A204.1 (cell line): ENCODE results near the gene POLR1C.
"Not testable (repeated sequence)": the region's sequence is repeated elsewhere in the genome, so short reads cannot be mapped to it uniquely, and the experiment has no call there.

Source experiments
- FAIRE-seq: peaks from 2 replicates; lab custom pipeline; 2012; peaks lifted over from hg19 to GRCh38; lab: Jason Lieb, UNC

POLR1C gene

DNA sequence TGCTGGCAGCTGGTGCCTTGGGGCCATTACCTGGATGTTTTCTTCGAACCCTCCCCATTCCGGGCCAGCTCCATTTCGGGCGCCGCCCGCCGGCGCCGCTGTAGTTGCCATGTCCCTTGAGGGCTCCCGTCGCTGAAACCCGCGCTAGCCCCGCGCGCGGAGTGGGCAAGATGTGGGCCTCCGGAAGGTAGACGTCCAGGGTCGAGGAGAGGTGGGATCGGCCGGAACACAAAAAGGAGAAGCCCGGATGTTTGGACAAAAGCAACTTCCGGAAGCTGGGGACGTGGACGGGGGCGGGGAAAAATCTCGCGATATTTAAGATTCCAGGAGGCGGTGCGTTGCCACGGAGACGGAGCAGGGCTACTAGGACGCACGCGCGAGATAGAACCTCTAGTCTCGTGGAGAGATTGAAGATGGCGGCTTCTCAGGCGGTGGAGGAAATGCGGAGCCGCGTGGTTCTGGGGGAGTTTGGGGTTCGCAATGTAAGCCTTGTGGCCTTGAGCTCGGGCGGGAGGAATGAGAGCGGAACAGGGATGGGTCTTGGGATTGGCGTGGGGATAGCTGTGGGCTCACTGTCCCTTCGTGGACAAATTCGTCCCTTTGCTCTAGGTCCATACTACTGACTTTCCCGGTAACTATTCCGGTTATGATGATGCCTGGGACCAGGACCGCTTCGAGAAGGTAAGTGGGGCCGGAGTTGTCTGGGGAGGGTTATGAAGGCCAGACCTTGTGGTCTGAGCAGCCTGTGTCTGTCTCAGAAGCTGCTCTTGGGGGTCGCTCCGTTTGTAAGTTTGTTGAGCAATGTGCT lies at the start of gene POLR1C, which contains the start of gene YIPF3:
Gene POLR1C, plus strand, starts transcription at position 393 of the 808 bp plus-strand sequence. Its CDS starts 21 bp downstream, at position 414.
Gene YIPF3, minus strand, starts transcription at position 230 of the 808 bp plus-strand sequence. Its CDS starts 119 bp downstream, at position 111.
- FAIRE-seq, result peak; percentile 89

GRCh38 chr6:43467265-43467664 lies 49.6 kb upstream of the POLR1C start:
- FAIRE-seq, result not testable (repeated sequence)

DNA sequence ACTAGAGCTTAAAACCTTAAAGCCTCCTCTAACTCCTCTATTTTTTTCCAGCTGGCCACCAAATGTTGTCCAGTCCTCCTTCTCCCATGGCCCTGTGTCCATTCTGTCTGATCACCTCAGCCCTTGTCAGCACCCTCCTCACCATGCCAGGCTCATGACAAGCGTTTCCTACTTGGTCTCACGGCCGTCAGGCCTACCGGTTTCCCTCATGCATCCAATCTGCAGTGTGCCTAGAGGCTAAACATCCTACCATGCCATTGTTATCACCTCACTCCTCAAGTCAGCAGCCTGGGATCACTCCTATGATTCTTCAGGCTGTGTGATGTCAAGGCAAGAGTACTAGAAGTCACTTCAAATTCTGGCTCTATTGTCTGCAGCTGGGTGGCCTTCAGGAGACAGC lies 49.1 kb upstream of the POLR1C start:
- FAIRE-seq, result no peak

- no peak for FAIRE-seq
Observed at GRCh38 chr6:43468240-43468639, 48.6 kb upstream of the POLR1C start.

GRCh38 chr6:43468748-43469681 lies 47.9 kb upstream of the POLR1C start:
- no peak for FAIRE-seq

GRCh38 chr6:43469947-43470346 lies 46.9 kb upstream of the POLR1C start:
- no peak for FAIRE-seq

DNA sequence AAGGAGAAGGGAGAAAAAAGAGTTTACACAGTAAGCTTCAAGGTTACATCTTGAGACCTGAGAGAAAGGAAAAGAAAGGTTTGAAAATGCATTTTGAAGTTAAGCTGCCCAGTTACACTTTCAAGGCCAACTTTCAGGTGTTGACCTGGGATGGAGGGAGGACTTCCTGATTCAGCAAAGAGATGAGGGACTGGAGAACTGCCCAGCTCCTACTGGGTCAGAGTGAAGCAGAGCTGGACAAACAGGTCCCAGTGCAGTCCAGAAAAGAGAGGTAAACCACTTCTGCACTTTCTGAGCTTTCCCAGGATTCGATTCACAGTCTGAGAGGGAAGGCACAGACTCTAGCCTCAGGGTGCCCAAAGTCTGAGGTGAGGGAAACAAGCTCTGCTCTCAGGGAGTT lies 45.5 kb upstream of the POLR1C start:
- FAIRE-seq, result no peak

DNA sequence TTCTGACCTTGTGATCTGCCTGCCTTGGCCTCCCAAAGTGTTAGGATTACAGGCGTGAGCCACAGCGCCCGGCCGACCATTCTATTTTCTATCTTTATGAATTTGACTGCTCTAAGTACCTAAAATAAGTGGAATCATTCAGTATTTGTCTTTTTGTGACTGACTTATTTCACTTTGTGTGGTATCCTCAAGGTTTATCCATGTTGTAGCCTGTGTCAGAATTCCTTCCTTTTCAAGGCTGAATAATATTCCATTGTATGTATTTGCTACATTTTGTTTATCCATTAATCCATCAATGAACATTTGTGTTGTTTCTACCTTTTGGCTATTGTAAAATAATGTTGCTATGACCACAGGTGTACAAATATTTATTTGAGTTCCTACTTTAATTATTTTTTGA lies 44.4 kb upstream of the POLR1C start:
- no peak for FAIRE-seq

GRCh38 chr6:43475516-43475915 lies 41.4 kb upstream of the POLR1C start:
- FAIRE-seq, result no peak

DNA sequence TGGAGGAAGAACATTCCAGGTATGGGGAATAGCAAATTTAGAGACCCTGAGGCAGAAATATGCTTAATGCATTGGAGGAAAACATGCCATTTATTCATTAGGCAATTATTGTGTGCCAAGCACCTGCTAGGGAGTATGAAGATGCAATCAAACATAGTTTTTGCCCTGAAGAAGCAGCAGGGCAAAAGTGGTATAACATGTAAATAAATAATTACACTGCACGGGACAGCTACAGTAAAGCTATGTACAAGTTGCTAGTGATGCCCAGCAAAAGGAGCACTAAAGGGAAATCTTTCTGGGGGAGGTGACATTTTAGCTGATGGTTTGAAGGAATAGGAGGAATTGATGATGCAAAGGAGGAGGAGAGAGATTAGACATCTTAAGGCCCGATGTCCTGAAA lies 40.1 kb upstream of the POLR1C start:
- FAIRE-seq, result no peak

DNA sequence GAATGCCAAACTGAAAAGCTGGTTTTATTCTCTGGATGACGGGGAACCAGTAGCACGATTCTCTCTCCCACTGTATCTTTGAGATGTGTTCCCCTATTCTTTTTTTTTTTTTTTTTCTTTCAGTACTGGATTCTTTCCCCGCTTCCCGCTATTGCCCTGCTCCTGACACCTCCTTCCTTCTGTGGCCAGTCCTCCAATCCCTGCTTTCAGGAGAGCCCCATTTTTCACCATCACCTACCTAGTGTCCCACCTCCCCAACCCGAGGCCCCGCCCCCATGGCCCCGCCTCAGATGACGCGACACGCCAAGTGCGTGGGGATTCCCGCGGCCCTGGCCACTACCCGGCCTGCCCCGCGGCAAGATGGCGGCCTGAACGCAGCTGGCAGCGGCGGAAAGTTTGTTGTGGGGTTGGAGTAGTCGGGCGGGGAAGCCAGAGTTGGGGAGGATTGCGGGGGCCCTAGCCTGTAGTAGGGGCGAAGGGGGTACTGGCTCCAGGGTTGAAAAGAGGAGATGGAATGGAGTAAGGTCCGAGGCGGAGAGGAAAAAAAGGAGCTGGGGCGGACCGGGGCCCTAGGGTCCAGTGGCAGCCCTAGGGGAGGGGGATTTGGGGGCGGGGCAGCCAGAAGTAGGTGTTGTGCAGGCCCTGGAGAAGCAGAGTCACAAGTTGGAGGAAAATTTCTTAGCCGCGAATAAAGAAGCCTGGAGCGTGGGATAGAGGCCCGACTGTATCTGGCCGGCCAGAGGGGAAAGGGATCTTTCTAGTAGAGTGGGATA lies 39.5 kb upstream of the POLR1C start, which contains the start of gene TJAP1:
Gene TJAP1, plus strand, starts transcription at position 336 of the 773 bp plus-strand sequence. CDS start 21,432 bp downstream, outside the sequence.
- FAIRE-seq, result peak; percentile 55

DNA sequence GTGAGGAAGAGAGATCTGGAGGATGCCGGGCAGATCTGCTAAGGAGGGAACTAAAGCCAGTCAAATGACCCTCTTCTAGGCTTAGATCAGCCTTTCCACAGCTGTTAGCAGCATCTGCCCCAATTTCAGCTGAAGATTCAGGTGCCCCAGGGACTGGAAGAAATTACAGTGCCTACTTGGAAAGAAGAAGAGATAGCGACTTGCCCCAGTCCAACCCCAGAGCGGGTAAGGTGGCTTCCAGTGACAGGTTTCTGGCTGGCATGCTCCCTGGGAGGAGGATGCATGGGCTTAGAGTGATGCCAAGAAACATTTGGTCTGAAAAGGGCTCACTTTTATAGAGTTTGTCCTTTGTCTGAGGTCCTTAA lies 38.9 kb upstream of the POLR1C start:
- FAIRE-seq, result no peak

DNA sequence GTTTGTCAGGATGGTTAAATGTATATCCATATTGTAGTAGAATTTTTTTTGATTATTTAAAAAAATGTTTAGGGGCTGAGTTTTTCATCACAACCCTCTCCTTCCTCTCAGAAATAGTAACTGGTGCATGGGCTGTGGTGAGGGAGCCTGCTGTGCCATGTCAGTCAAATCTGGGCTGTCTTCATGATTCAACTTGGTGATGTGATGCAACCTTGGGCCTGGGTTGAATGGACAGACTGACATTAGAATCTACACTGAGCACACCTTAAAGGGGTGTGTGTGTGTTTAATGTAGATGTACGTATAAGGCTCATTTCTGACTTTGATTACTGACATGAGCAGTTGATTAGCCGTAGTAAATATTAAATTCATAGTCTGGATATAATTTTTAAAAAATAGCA lies 35.8 kb upstream of the POLR1C start:
- FAIRE-seq, result no peak

- no peak for FAIRE-seq
Observed at GRCh38 chr6:43481591-43482236, 35.2 kb upstream of the POLR1C start.

- FAIRE-seq, result no peak
Observed at GRCh38 chr6:43488667-43489276, 28.1 kb upstream of the POLR1C start.

DNA sequence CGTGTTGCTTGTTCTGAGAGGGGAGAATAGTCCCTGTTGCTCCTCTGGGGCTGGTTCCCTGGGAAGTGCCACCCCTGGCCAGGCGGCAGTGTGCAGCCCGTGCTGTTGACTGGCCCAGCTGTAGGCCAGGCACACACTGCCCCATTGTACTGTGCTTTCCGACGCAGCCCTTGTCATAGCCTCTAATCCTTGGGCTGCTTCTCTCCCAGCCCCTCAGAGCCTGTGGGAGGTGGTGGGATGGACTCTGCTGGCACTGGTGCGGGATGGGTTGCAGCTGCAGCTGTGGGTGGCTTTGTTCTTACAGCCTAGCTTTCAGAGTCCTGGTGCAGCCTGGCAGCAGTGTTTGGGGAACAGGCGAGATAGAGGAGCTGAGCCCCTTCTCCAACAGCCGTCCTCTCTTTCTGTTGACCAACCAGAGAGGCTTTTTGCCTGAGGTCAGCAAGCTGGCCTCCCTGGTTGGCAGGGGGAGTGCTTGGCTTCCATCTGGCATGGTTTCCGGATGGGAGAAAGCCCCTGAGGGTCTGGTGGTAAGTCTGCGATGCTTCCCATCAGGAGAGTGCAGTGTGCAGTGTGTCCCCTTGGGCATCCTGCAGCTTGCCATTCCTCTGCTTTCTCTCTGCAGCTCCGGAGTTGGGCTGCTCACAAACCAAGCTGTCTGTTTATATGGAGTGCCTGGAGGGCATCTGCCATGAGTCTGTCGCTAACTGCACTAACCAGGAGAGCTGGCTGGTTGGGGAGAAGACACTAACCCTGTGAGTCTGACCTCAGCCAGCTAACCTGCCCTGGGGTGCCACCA lies 27.4 kb upstream of the POLR1C start:
- no peak for FAIRE-seq

- no peak for FAIRE-seq
Observed at GRCh38 chr6:43490523-43490939, 26.4 kb upstream of the POLR1C start.

GRCh38 chr6:43491750-43492661 lies 24.9 kb upstream of the POLR1C start:
- no peak for FAIRE-seq

DNA sequence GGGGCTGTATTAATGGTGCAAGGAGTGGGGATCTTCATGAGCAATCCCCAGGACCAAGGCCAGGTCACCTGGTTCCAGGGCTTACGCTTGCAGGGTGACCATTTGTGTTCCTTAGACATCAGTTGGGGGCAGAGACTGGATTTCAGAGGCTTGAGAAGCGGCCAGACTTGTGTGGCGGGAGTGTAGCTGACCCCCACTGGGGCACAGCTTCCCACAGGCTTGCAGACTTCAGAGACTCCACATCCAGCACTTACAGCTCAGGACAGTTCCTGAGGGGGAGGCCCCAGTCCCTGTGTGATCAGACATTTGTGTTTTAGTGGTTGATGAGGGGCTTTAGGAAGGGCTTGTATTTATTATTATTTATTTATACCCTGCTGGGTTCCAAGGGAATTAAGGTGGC lies 24.2 kb upstream of the POLR1C start:
- no peak for FAIRE-seq
